Neural crest cell (in vitro differentiated cells): ENCODE results near the gene LPCAT1. TPM values are rescaled to one million over a fixed set of nuclear protein-coding genes. Genes with fewer than 3 reads are reported as not detected.
A peak's percentile ranks its signal among the peaks of the same experiment; 100 is the strongest.

ENCODE experiments used
- DNase-seq: peaks from one replicate; pipeline ENCODE4 v3.0.0; 2021; ENCODE audit warnings: low read depth, mixed read lengths, low spot score
- H3K27ac Mint-ChIP-seq: one replicate; pipeline ENCODE4 v1.8.0; 2021; ENCODE audit warnings: mild to moderate bottlenecking, mixed read lengths; ENCODE audit not compliant: unreplicated experiment
- H3K27me3 Mint-ChIP-seq: 2 replicates; pipeline ENCODE4 v1.8.0; 2021; ENCODE audit warnings: low read depth, mild to moderate bottlenecking, mixed read lengths
- H3K36me3 Mint-ChIP-seq: 2 replicates; pipeline ENCODE4 v1.8.0; 2021; ENCODE audit warnings: low read depth, mild to moderate bottlenecking, mixed read lengths
- H3K4me1 Mint-ChIP-seq: 2 replicates; pipeline ENCODE4 v1.8.0; 2021; ENCODE audit warnings: mixed read lengths
- H3K4me3 Mint-ChIP-seq: one replicate; pipeline ENCODE4 v1.8.0; 2021; ENCODE audit warnings: mild to moderate bottlenecking, mixed read lengths
- H3K9me3 Mint-ChIP-seq: 2 replicates; pipeline ENCODE4 v1.8.0; 2021; ENCODE audit warnings: mixed read lengths
- CTCF ChIP-seq: fragments of 200-600 bp; sonication (generic); conservative IDR thresholded peaks from 2 replicates; pipeline ENCODE4 v1.5.0; 2021; ENCODE audit warnings: antibody characterized with exemption, mild to moderate bottlenecking
- total RNA-seq: library from RNA; stranded (reverse); gene quantifications from 2 replicates; pipeline ENCODE4 v1.2.1, GENCODE V29; 2021

The LPCAT1 gene
- total RNA-seq, 1 donor from 2014 or later: 111 TPM

- Mint-ChIP-seq H3K36me3 (peaks cover 23% of the 10 kb centered on the region), H3K9me3 (peaks cover 9% of the 10 kb centered on the region), H3K4me1 (peaks cover 5% of the 10 kb centered on the region), H3K4me3 (peak overlapping the region; percentile 84), H3K27me3 (no peaks in the 10 kb centered on the region), H3K27ac (peak overlapping the region; percentile 95)
- TF ChIP-seq CTCF: no peak
- no peak for DNase-seq
Measured at GRCh38 chr5:1468629-1469527, 54.9 kb downstream of the LPCAT1 start.

- H3K9me3 Mint-ChIP-seq: peaks cover 9% of the 10 kb centered on the region
- peak; percentile 65 for TF ChIP-seq CTCF
- H3K4me3 Mint-ChIP-seq: peak overlapping the region; percentile 84
- peaks cover 5% of the 10 kb centered on the region for H3K4me1 Mint-ChIP-seq
- H3K27ac Mint-ChIP-seq: peak overlapping the region; percentile 95
- no peaks in the 10 kb centered on the region for H3K27me3 Mint-ChIP-seq
- peaks cover 28% of the 10 kb centered on the region for H3K36me3 Mint-ChIP-seq
- peak; percentile 58 for DNase-seq
Measured at GRCh38 chr5:1468247-1468612, 55.5 kb downstream of the LPCAT1 start.

- peak overlapping the region; percentile 84 for H3K4me3 Mint-ChIP-seq
- peaks cover under 1% of the 10 kb centered on the region for H3K27me3 Mint-ChIP-seq
- peaks cover 9% of the 10 kb centered on the region for H3K9me3 Mint-ChIP-seq
- H3K27ac Mint-ChIP-seq: peak overlapping the region; percentile 95
- no peak for TF ChIP-seq CTCF
- H3K36me3 Mint-ChIP-seq: peaks cover 30% of the 10 kb centered on the region
- DNase-seq: no peak
- peaks cover 7% of the 10 kb centered on the region for H3K4me1 Mint-ChIP-seq
Measured at GRCh38 chr5:1467341-1468246, 56.2 kb downstream of the LPCAT1 start.

- no peak overlapping the region for H3K27ac Mint-ChIP-seq
- H3K9me3 Mint-ChIP-seq: peaks cover 9% of the 10 kb centered on the region
Measured at GRCh38 chr5:1466631-1467265, 57.0 kb downstream of the LPCAT1 start.

More at GRCh38 chr5:1466631-1467265, 57.0 kb downstream of the LPCAT1 start:
- Mint-ChIP-seq H3K4me3 (no peak overlapping the region), H3K27me3 (peaks cover 2% of the 10 kb centered on the region), H3K36me3 (peaks cover 38% of the 10 kb centered on the region), H3K4me1 (peaks cover 12% of the 10 kb centered on the region)
- DNase-seq: no peak
- no peak for TF ChIP-seq CTCF
